Hepatic stellate cell (primary cell): ENCODE results near the gene DCP1B.

ENCODE experiments used
- DNase-seq: peaks from one replicate; pipeline ENCODE4 v3.0.0; 2011; ENCODE audit warnings: low spot score

The DCP1B gene

DNA sequence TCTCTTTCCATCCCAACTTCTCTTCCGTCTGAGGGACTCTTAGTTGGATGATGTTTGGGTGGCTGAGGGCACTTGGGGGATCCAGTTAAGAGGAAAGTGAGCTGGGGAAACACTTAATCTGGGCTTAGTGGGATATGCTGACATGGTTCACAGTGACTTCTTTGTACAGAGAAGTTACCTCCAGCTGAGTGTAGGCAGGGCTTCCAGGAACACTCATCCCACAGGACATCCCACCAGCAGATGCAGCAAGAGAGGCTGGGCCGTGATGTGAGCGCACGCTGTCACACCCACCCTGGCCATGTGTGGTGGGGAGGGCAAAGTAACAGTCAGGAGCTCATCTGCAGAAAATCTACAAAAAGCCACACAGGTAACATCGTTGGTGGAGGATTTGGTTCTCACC lies 85.0 kb downstream of the DCP1B start:
- peak; percentile 1 for DNase-seq

DNA sequence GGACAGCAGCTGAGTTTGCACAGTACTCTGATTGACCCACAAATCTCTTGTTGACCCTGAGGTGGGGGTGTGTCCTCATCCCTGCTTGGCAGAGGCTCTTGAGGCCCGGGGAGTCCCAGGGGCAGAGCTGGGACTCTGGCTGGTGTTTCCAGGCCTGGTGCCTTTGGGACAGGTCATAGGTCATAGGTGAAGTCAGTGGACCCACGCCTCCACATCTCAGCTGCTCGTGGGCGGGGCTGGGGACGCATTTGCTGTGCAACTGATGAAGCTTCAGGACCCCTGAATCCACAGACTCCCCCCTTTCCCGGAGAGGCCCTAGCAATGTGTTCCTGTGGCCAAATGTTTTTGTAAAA lies 85.4 kb downstream of the DCP1B start:
- peak; percentile 5 for DNase-seq

DNA sequence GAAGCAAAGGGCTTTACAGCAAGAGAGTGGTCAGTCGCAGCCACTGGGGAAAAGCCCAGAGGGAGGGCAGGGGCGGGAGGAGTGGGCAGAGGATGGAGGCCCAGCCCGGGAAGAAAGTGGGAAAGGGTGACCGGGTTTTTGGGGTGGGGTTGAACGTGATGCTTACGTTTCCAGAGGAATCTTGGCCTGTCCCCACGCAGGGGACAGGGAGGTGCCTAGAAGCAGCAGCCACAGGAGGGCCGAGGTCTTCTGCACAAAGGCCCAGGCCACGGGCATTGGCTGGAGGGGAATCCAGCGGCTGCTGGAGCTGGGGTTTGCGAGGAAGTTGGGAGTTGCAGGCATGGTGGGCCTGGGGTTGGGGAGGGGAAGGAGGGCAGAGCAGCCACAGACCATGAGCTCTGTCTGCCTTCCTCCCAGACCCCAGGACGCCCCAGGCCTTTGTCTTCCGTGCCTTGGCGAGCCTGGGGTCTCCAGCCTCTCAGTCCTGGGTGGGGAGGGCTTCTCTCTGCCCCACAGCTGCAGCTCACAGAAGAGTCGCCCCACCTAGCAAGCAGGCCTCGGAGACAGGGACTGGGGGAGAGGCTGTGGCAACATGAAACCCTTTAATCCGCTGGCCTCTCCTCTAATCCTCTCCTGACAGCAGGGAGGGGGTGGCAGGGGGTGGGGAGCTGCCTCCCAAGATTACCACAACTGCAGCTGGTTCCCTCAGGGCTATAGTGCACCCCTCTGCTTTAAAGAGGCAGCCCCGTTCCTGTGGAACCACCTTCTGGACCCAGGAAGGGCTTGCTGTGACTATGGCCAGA lies 86.0 kb downstream of the DCP1B start, which contains the start of gene CACNA2D4:
Gene CACNA2D4, minus strand, starts transcription at position 572 of the 803 bp plus-strand sequence. Its CDS starts 179 bp downstream, at position 393.
- peak; percentile 3 for DNase-seq

DNA sequence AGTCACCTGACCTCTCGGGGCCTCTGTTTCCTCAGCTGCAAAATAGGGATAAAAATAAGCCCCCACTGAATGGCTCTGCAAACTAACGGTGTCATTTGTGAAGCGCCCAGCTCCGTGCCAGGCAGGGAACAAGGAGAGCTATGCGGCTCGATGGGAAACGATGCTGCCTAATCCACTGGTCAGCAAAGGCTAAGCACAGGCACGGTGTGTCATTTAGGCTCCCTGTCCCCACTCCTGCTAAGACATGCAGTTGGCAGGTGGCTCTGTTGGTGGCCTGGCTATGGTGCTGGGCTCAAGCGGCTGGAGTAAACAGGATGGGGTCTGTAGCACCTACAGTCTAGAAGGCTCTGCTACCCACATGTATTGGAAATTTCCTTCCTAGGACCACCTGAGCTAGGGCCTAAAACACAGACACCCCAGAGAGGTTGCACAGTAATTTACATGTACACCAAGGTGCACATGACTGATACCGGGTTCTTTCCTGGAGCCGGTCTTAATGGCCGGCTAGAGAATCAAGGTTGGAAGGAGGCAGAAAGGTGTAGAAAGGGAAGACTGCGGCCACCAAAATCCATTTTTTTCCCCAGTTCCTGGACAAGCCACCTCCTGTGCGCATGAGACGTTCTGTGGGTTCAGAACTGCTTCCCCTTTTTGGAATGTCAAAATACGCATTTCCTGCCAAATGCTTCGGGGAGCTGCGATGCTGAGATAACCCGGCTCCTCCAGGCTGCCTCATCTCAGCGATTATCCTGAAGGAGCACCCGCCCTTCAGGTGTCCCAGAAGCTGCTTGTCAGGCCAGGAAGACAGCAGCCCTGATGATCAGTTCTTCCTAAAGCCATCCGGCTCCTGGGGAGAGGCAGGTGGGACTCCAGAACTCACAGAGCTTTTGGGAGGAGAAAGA lies 86.8 kb downstream of the DCP1B start:
- DNase-seq, result peak; percentile 12

DNA sequence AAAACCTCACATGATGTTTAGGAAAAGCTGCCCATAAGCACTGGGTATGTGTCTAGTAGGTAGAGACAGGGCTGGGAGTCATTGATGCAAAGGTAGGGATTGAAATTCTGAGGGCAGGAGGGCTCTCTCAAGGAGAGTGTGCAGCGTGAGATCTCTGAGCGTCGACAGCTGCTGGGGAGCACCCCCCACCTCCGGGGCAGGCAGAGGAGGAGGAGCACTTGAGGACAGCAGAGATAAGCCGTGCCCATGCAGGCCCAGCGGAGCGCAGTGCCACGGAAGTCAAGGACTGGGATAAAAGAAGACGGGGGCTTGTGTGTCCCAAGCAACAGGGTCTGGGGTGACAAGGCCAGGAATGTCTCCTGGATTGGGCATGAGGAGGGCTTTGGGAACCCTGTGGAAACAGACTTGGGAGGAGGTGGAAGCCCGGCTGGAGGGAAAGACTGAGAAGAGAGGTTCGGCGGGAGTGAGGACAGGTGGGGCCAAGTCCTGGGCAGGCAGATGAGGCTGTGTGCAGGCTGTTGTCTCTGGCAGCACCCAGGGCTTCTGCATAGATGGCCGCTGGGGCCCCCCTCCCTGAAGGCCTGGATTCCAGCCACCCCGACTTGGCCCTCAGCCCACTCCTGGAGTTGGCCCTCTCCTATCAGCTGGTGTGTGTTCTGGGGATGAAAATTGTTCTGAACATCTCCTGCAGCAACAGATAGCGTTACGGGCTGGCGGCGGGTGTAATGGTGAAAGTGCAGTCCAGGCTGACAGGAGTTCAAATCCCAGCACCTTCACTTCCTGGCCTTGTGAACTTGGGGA lies 87.7 kb downstream of the DCP1B start:
- DNase-seq, result peak; percentile 14

DNA sequence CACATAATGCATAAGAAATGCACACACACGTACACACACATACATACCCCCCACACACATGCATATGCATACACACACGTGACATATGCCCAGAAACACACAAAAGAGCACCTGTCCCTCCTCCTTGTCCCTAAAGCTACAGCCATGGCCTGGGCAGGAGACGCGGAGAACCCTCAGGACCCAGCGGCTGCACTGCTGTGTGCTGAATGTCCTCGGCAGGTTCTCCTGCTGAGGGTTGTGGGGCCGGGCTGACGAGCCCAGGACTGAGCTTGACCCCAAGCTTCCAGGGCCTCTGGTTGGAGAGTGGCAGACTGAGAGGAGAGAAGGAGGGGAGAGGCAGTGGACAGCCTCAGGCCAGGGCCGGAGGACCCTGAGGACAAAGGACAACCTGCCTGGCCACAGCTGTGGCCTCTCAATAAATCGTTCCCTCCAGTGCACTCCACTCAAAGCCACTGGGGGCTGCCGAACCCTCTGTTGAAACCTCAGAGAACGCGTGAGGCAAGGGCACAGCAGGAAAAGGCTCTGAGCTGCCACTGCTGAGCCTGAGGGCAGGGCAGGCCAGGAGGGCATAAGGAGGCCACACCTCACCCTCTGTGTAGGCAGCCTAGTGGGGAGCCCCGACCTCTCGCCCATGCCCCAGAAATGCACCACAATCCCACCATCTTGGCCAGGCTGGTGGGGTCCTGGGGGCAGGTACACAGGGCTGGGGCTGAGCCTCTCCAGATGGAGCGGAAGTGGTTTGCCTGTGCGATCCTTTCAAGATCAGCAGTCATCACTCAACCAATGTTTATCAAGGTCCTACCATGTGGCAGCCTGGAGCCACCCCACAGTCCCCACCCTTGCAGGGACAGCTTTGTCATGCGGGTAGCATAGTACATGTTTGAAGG lies 88.9 kb downstream of the DCP1B start:
- DNase-seq, result peak; percentile 1

DNA sequence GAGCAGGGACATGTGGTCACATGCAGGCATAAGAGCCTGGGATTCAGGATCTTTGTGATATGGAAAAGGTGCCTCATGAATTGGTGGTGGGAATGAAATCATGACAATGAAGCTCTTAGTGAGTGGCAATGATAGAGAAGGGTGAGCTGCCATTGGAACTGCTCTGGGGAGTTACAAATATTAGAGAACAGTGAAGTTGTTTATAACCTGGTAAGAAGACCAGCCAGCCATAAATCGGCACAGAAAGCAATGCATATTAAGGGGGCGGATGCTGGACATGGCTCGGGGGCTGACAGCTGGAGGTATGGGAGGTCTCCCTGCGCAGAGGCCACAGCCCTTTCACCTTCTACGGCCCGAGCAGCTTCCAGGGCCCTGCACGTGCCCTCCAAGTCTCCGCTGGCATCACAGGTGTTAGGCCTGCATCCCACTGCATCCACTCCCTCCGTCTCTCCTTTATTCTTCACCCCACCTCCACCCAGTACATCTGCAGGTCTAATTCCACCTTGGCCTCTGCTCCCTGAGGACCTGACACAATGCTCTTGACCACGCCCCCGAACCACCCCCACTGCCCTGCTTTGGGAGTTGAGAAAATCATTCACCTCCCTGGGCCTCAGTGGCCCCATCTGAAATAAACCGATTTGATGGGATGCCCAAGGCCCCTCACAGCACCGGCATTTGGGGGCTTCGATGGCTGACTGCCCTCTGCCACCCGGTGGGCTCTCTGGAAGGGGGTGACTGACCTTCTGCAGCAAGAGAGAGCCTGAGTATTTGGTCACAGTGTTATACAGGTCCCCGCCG lies 89.9 kb downstream of the DCP1B start:
- DNase-seq, result peak; percentile 3

DNA sequence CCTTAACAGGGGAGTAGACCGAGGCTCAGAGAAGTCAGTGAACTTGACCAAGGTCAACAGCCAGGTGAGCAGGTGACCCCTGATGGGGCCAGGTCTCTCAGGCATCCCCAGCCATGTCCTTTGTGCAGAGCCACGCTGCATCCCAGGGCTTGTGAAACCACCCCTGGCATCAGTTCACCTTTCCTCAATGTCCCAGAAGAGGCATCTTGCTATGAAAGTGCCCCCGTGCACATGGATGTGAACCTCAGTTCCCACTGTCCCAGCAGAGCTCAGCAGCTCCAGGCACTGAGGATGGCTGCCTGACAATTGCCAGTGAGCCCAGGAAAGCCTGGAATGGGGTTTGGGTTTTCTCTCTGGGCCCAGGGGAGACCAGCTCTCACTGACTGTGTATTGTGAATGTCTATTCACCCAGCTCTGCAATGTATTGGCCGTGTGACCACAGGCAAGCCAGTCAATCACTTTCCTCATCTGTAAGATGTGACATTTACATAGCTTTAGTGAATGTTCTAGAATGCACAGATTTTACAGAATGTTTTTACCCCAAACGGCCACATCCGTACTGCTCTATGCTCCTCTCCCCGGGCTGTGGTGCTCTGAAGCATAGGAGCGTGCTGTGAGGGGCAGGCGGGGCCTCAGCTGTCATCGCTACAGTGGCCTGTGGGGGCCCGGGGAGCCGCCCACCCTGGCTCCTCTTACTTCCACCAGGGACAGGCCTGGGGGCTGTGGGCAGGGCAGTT lies 90.7 kb downstream of the DCP1B start:
- DNase-seq, result peak; percentile 6

DNA sequence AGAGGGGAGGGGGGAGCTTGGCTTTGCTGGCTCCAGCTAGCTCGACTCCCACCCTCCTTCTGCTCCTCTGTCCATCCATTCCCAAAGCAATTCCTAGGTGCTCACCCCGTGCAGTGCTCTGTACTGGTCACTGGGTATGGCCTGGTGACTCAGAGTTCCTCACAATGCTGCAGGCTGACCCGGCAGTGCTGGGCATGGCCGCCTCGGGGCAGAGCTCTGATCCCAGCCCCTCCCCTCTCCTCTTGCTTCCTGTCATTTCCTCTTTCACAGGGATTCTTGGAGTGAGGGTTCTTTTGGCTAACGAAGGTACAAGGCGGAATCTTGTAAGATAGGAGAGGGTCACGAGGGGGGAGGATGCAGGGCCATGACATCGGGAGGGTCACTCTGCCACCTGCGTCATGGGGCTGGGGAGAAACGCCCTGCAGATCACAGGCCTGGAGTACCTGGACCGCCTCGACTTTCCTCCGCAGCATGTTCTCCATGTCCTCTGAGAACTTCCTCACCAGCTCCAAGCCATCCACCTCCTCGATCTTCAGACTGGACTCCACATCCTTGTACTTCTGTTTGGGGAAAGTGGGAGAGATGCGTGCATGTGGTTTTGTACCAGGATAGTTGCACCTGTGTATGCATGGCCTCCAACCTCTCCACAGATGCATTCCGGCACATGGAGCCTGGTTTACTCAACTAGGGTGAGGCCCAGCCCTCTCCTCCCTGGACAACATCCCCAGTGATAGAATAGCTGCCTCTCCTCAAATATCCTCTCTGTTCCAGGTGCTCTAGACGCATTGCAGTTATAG lies 91.5 kb downstream of the DCP1B start:
- DNase-seq, result peak; percentile 53

DNA sequence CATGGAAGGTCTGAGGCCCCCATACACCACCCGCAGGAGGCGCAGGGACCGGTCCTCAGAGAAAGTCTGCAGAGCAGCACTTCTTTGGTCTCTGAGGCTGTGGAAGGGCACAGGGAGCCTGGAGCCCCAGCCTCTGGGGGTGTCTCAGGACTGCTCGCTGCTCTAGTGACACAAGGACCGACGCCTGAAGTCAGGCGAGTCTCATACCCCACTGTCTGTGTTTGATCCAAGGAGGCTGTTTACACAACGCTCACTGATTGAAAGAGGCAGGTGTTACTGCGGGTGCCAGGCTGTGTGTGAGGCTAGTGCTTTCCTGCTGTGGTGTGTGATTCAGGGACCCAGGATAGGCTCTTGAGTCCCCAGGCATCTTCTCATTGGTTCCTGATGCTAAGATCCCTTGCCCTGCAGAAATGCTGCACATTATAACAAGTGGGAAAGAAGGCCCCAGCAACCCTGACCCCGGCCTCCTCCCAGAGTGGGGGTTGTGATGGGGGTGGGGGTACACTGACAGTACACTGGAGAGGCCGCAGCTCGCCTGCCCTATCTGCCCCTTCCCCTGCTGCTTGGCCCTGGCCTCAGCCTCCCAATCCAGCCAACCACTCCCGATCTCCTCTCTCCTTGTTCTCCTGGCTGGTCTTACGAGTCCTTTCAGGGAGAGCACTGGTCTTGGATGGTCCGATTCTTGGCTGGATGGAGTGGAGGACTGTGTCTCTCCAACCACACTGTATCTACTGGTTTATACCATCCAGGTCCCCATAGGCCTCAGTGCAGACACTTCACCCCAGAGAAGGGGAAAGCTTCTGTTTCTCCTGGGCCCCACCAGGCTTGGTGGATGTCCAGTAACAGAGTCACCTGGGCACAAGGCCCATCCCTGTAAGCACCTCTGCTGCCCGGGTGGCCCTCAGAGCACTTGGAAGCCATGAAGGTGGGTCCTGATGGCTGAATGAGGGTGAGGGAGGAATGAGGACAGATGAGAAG lies 92.4 kb downstream of the DCP1B start:
- peak; percentile 3 for DNase-seq

DNA sequence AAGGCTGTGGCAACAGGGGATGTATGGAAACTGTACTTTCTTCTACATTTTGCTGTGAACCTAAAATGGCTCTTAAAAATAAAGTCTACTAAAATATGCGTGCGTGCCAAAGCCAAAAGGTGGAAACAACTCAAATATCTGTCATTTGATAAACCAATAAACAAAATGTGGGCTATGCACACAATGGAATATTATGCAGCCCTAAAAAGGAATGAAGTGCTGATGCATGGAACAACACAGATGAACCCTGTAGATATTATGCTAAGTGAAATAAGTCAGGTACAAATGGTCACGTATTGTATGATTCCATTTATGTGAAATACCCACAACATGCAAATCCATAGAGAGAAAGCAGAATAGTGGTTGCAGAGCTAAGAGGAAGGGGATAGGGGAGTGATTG lies 93.8 kb downstream of the DCP1B start:
- no peak for DNase-seq

DNA sequence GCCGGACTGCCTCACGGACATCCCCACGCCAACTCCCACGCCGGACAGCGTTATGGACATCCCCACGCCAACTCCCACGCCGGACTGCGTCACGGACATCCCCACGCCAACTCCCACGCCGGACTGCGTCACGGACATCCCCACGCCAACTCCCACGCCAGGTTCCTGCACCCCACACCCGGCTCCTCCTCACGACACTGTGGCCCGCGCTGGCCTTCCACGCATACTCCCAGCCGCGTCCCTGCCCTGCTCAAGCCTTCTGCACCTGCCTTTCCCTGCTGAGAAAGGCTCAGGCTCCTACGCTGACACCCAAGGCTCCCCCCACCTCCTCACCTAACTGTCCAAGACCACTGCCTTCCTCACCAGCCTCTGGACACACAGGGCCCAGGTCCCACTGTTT lies 95.5 kb downstream of the DCP1B start:
- DNase-seq, result no peak

DNA sequence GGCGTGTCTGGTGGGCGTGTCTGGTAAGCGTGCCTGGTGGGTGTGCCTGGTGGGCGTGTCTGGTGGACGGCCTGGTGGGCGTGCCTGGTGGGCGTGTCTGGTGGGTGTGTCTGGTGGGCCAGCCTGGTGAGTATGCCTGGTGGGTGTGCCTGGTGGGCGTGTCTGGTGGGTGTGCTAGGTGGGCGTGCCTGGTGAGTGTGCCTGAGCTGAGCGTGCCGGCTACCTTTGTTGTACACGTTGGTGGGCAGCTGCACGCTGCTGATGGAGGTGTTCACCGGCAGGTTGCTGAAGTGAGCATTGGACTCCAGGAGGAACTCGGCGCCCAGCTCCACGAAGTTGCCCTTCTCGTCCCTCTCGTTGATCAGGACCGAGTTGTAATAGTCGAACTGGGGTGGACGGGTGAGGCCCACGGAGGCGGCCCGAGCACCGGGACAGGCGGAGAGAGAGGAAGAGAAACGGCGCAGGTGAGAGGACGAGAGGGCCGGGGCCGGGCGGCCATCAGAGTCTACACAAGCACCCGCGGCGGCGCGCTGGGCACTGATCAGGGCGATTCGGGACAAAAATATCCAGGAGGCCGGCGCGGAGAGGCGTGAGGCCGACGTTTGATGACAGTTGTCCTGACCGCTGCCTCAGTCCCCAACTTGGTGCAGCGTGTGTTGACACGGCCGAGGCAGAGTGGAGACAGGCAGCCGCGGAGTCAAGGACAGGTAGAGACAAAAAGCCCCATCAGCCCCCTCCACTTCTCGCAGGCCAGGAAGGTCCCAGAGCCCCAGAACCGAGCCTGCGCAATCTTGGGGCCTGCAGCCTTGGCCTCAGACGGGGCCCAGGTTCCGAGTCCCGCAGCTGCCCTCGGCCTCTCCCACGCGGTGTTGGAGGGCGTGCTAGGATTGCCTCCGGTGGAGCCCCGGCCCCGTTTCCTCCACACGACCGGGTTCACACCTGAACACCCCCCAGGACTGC lies 96.3 kb downstream of the DCP1B start:
- DNase-seq, result no peak

DNA sequence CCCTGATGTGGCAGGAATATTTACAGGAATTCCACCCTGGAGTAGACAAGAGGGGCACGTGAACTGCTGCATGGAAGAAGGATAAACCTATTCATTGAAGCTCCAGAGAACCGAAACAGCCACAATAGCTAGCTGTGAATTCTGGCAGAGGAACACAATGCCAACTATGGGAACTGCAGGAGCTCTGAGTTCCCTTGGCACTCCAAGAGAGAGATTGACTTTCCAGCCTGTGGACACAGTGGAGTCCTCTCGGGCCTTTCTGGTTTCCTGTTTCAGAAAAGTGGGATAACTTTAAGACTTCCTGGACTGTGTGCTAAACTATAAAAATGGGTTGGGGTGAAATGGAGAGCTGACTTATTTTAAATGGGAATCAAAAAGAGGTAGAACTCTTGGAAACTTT lies 97.7 kb downstream of the DCP1B start:
- DNase-seq, result no peak

DNA sequence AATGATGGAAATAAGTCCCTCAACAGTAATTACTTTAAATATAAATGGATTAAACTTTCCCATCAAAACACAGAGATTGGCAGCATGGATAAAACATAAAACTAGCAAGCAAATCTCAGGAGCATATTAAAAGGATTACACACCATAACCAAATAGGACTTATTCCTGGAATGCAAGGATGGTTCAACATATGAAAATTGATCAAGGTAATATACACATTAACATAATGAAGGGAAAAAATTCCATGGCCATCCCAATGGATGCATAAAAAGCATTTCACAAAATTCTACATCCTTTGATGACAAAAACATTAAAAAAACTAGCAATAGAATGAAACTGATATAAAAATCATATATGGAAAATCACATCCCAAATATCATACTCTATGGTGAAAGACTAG lies 99.4 kb downstream of the DCP1B start:
- DNase-seq, result no peak

DNA sequence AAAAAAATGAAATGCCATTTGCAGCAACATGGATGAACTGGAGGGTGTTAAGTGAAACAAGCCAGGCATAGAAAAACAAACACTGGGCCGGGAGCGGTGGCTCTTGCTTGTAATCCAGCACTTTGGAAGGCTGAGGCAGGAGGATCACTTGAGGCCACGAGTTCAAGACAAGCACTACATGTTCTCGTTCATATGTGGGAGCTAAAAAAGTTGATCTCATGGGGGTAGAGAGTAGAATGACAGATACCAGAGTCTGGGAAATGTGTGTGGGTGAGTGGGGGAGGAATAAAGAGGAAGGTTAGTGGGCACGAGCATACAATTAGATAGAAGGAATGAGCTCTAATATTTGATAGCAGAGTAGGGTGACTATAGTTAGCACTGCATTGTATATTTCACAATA lies 107.3 kb downstream of the DCP1B start:
- DNase-seq, result no peak
